Peyer's patch (tissue), 4 donors: Measurements from ENCODE around the gene KRT16. TPM values are rescaled to one million over a fixed set of nuclear protein-coding genes. Genes with fewer than 3 reads are reported as not detected.
A peak's percentile ranks its signal among the peaks of the same experiment; 100 is the strongest.
"Not testable (repeated sequence)": the region's sequence is repeated elsewhere in the genome, so short reads cannot be mapped to it uniquely, and the experiment has no call there.

Experiments used
- DNase-seq, 3 donors: peaks; one replicate each; pipeline ENCODE4 v3.0.0-alpha.2; 2017 to 2019
- H3K27ac ChIP-seq, 4 donors: fragments of 200-600 bp; sonication (generic); one replicate each; pipeline ENCODE4 v1.5.1; 2016 to 2019
- H3K27me3 ChIP-seq, 2 donors: fragments of 200-600 bp; sonication (generic); one replicate each; pipeline ENCODE4 v1.5.1; 2019
- H3K36me3 ChIP-seq, 3 donors: fragments of 200-600 bp; sonication (generic); one replicate each; pipeline ENCODE4 v1.5.1; 2016 to 2019
- H3K4me1 ChIP-seq, 4 donors: fragments of 200-600 bp; sonication (generic); one replicate each; pipeline ENCODE4 v1.5.1; 2016 to 2019
- H3K4me3 ChIP-seq, 4 donors: fragments of 200-600 bp; sonication (generic); 1 replicate in 3 of 4; 2 replicates in 1 of 4; pipeline ENCODE4 v1.5.1; 2016 to 2019; ENCODE audit warnings: mild to moderate bottlenecking in 1 of 4
- H3K9me3 ChIP-seq, 4 donors: fragments of 200-600 bp; sonication (generic); one replicate each; pipeline ENCODE4 v1.5.1; 2016 to 2019; ENCODE audit warnings: mild to moderate bottlenecking in 1 of 4
- POLR2A ChIP-seq, 2 donors: fragments of 450-650 bp; IDR thresholded peaks; one replicate each; pipeline ENCODE4 v1.5.1; 2017; ENCODE audit warnings: antibody characterized with exemption in 2 of 2, mild to moderate bottlenecking in 2 of 2, moderate library complexity in 2 of 2
- total RNA-seq, 4 donors: library from RNA; depleted of rRNA; stranded (reverse); fragments of >200 nt; gene quantifications; one replicate each; pipeline ENCODE4 v1.1.0, GENCODE V29; 2016
- TF ChIP-seq, protein P1 (sequence below), 6 experiments: fragments of 450-650 bp in 4 of 6; fragments of 200-600 bp in 2 of 6; sonication (generic) in 1 of 6; IDR thresholded peaks; one replicate each; pipeline ENCODE4 v1.5.1; 2017 to 2019; ENCODE audit warnings: antibody characterized with exemption in 6 of 6, mild to moderate bottlenecking in 3 of 6, moderate library complexity in 1 of 6

The KRT16 gene
- total RNA-seq, 4 donors from 2014 or later, result not detected

GRCh38 chr17:41629826-41630670 lies 17.5 kb upstream of the KRT16 start:
- H3K27me3 ChIP-seq, result no peaks in the 10 kb centered on the region
- no peaks in the 10 kb centered on the region for H3K9me3 ChIP-seq
- no peaks in the 10 kb centered on the region for H3K36me3 ChIP-seq
- TF ChIP-seq, protein P1, sequence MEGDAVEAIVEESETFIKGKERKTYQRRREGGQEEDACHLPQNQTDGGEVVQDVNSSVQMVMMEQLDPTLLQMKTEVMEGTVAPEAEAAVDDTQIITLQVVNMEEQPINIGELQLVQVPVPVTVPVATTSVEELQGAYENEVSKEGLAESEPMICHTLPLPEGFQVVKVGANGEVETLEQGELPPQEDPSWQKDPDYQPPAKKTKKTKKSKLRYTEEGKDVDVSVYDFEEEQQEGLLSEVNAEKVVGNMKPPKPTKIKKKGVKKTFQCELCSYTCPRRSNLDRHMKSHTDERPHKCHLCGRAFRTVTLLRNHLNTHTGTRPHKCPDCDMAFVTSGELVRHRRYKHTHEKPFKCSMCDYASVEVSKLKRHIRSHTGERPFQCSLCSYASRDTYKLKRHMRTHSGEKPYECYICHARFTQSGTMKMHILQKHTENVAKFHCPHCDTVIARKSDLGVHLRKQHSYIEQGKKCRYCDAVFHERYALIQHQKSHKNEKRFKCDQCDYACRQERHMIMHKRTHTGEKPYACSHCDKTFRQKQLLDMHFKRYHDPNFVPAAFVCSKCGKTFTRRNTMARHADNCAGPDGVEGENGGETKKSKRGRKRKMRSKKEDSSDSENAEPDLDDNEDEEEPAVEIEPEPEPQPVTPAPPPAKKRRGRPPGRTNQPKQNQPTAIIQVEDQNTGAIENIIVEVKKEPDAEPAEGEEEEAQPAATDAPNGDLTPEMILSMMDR (IDR thresholded peaks at IDR 0.05), result no peak
- no peak for TF ChIP-seq POLR2A (IDR thresholded peaks at IDR 0.05)
- H3K27ac ChIP-seq, result peak overlapping the region in 1 of 4 donors; percentile 45
- H3K4me3 ChIP-seq, result no peak overlapping the region
- H3K4me1 ChIP-seq, result peaks cover 0 to 14% (median 1%) of the 10 kb centered on the region in 4 donors
- peak in 1 of 3 donors; percentile 50 for DNase-seq

DNA sequence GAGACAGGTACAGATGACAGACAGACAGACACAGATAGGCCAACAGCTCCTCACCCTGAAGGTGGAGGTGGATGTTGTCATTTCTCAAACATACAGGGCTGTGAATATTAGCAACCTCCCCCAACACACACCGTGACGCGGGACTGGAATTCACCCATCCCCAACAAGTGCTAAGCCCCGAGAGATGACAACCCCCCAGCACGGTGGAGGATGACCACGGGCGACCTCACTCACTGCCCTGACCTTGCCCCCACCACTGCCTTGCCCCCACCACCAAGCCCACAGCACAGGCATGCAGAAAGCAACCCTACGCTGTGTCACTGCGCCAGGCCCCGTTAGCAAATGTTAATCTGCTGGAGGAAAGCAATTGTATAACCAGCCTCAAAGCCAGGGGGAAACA lies 16.7 kb upstream of the KRT16 start:
- Histone ChIP-seq H3K4me3 (no peak overlapping the region), H3K27me3 (no peaks in the 10 kb centered on the region), H3K27ac (no peak overlapping the region), H3K9me3 (no peaks in the 10 kb centered on the region), H3K4me1 (peaks cover 0 to 8% (median 1%) of the 10 kb centered on the region in 4 donors), H3K36me3 (no peaks in the 10 kb centered on the region)
- DNase-seq, result peak in 1 of 3 donors; percentile 19
- TF ChIP-seq POLR2A (IDR thresholded peaks at IDR 0.05), result no peak
- TF ChIP-seq, protein P1 (IDR thresholded peaks at IDR 0.05), result no peak

- H3K9me3 ChIP-seq, H3K36me3 ChIP-seq, H3K27ac ChIP-seq, H3K4me3 ChIP-seq, H3K27me3 ChIP-seq, H3K4me1 ChIP-seq: not testable (repeated sequence)
- peak in 1 of 3 donors; percentile 41 for DNase-seq
These were observed 16.2 kb upstream of the KRT16 start for GRCh38 chr17:41628621-41629255.

DNA sequence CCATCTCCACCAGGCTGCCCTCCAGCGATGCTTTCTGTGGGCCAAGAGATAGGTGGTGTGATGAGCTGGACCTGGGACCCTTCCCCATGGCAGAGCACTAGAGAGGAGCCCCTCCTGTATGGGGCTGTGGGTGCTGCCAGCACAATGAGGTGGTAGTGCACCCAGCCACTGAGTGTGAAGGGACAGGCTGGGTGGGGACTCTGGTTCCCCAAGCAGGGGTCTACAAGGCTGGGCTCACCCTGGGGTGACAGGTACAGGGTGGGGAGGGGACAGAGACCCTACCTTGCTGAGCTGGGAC lies 15.5 kb upstream of the KRT16 start:
- not testable (repeated sequence) for H3K4me3 ChIP-seq, H3K4me1 ChIP-seq, DNase-seq, H3K36me3 ChIP-seq, H3K27me3 ChIP-seq, H3K9me3 ChIP-seq, H3K27ac ChIP-seq

DNA sequence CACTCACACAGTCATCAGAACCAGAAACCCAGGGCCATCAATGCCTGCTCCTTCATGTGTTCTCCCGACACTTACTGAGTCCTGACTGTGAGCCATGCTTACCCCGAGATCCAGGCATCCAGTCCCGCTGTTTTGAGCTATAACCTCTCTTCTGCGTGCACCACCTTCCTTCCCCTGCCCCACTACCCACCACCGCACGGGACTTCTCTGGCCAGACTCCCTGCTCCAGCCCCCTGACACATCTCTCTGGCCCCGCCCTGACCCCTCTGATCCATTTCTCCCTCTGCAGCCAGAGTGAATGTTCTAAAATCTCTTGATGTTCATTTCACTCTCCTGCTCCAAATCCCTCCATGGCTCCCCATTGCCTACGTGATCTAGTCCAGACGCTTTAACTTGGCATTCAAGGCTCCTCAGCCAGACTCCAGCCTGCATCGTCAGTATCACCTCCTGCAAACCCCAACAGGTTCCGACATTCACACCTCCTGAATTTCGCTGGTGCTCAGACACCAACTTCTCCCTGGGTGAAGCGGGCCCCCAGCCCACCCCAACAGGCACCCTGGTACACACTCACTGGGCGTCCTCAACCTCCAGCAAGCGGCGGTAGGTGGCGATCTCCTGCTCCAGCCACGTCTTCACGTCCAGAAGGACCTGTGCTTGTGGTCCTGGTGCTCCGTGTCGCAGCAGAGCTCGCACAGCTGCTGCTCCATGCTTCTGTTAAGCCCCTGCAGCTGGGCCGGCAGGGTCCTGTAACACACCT lies 14.9 kb upstream of the KRT16 start:
- Histone ChIP-seq H3K4me1 (peaks cover 0 to 8% (median 1%) of the 10 kb centered on the region in 4 donors), H3K4me3 (no peak overlapping the region), H3K9me3 (no peaks in the 10 kb centered on the region), H3K27ac (no peak overlapping the region), H3K36me3 (no peaks in the 10 kb centered on the region), H3K27me3 (no peaks in the 10 kb centered on the region)
- TF ChIP-seq, protein P1 (IDR thresholded peaks at IDR 0.05), result no peak
- TF ChIP-seq POLR2A (IDR thresholded peaks at IDR 0.05), result no peak
- peak in 1 of 3 donors; percentile 24 for DNase-seq

DNA sequence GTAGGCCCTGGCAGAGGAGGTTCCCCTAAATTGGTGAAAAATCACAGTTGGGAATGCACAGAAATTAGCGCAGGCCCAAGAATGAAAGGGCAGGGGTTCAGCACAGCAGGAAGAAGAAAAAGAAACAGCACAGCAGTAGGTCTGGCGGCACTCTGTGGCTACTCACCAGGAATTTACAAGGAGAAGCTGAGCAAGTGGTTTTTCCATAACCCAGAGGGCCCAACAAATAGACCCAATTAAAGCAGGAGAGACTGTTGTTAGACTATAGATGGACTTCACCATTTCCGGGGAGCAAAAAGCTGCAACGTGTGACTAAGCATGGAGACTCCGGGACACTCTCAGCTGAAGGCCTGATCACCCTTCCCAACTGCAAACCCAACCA lies 14.3 kb upstream of the KRT16 start:
- not testable (repeated sequence) for H3K4me3 ChIP-seq, H3K27ac ChIP-seq, DNase-seq, H3K4me1 ChIP-seq, H3K27me3 ChIP-seq, H3K36me3 ChIP-seq, H3K9me3 ChIP-seq

- H3K4me3 ChIP-seq, H3K4me1 ChIP-seq, H3K36me3 ChIP-seq, H3K27ac ChIP-seq, H3K9me3 ChIP-seq, H3K27me3 ChIP-seq: not testable (repeated sequence)
- DNase-seq, result peak in 1 of 3 donors; percentile 35
These were observed 13.7 kb upstream of the KRT16 start for GRCh38 chr17:41626028-41626913.
